Mesendoderm (in vitro differentiated cells): ENCODE measurements around the gene FBXW5.
A peak's percentile ranks its signal among the peaks of the same experiment; 100 is the strongest.

ENCODE experiments used
- DNase-seq: peaks from one replicate; pipeline ENCODE4 v3.0.0; 2013
- H2AK5ac ChIP-seq: 2 replicates; pipeline ENCODE4 v1.6.1; 2013; ENCODE audit warnings: low read length, inconsistent platforms
- H2BK120ac ChIP-seq: 2 replicates; pipeline ENCODE4 v1.6.1; 2013; ENCODE audit warnings: low read depth, mild to moderate bottlenecking, low read length, moderate library complexity, mixed read lengths
- H2BK15ac ChIP-seq: replicated peaks from 2 replicates; pipeline ENCODE4 v1.6.1; 2013; ENCODE audit warnings: low read depth, mild to moderate bottlenecking, moderate library complexity
- H2BK5ac ChIP-seq: 2 replicates; pipeline ENCODE4 v1.6.1; 2013; ENCODE audit warnings: low read length, inconsistent platforms
- H3K18ac ChIP-seq: 2 replicates; pipeline ENCODE4 v1.6.1; 2013; ENCODE audit warnings: mild to moderate bottlenecking, low read length, mixed read lengths
- H3K23ac ChIP-seq: one replicate; pipeline ENCODE4 v1.6.1; 2013; ENCODE audit warnings: low read length
- H3K27ac ChIP-seq: 2 replicates; pipeline ENCODE4 v1.5.1; 2013; ENCODE audit warnings: low read depth, mild to moderate bottlenecking, inconsistent platforms, low read length, moderate library complexity
- H3K27me3 ChIP-seq: 2 replicates; pipeline ENCODE4 v1.6.1; 2013; ENCODE audit warnings: low read length, control low read depth, mild to moderate bottlenecking, inconsistent platforms; ENCODE audit not compliant: insufficient read depth, poor library complexity
- H3K36me3 ChIP-seq: 2 replicates; pipeline ENCODE4 v1.6.1; 2013; ENCODE audit warnings: low read length, inconsistent platforms; ENCODE audit not compliant: control insufficient read depth, insufficient read depth
- H3K4ac ChIP-seq: one replicate; pipeline ENCODE4 v1.6.1; 2013; ENCODE audit warnings: low read depth, mild to moderate bottlenecking, low read length, moderate library complexity
- H3K4me1 ChIP-seq: 2 replicates; pipeline ENCODE4 v1.6.1; 2013; ENCODE audit warnings: low read depth, low read length, inconsistent platforms; ENCODE audit not compliant: control insufficient read depth
- H3K4me2 ChIP-seq: 2 replicates; pipeline ENCODE4 v1.6.1; 2013; ENCODE audit warnings: low read length
- H3K4me3 ChIP-seq: 2 replicates; pipeline ENCODE4 v1.5.1; 2013; ENCODE audit warnings: mild to moderate bottlenecking, low read length
- H3K56ac ChIP-seq: one replicate; pipeline ENCODE4 v1.6.1; 2013; ENCODE audit warnings: low read length
- H3K79me1 ChIP-seq: 2 replicates; pipeline ENCODE4 v1.6.1; 2013; ENCODE audit warnings: low read length, inconsistent platforms
- H3K79me2 ChIP-seq: 2 replicates; pipeline ENCODE4 v1.6.1; 2013; ENCODE audit warnings: mild to moderate bottlenecking, low read length; ENCODE audit not compliant: control insufficient read depth, insufficient read depth
- H3K9ac ChIP-seq: 2 replicates; pipeline ENCODE4 v1.6.1; 2013; ENCODE audit warnings: low read length, inconsistent platforms
- H4K5ac ChIP-seq: one replicate; pipeline ENCODE4 v1.6.1; 2013; ENCODE audit warnings: low read length
- H4K8ac ChIP-seq: one replicate; pipeline ENCODE4 v1.6.1; 2013; ENCODE audit warnings: low read depth, mild to moderate bottlenecking, control low read depth, low read length, moderate library complexity
- WGBS: extraction: QIAGEN DNeasy Blood & Tissue Kit; methylation state at CpG from one replicate; pipeline ENCODE4 v1.1.7; 2013; ENCODE audit warnings: low lambda C conversion rate, missing lambda C conversion rate; ENCODE audit not compliant: insufficient coverage; ENCODE audit errors: extremely low coverage; 5-methylcytosine and 5-hydroxymethylcytosine counted together

Gene FBXW5

GRCh38 chr9:136985853-136986252 lies 41.3 kb upstream of the FBXW5 start:
- H4K8ac ChIP-seq = no peak overlapping the region
- no peak for DNase-seq
- no peak overlapping the region for H3K4me3 ChIP-seq
- no peak overlapping the region for H3K56ac ChIP-seq
- no CpG with 5 or more reads among the region's 33 CpGs for WGBS
- H3K18ac ChIP-seq = no peak overlapping the region
- H3K4ac ChIP-seq = no peak overlapping the region
- H3K4me1 ChIP-seq = no peaks in the 10 kb centered on the region
- H3K36me3 ChIP-seq = no peaks in the 10 kb centered on the region
- H2BK120ac ChIP-seq = no peak overlapping the region
- no peak overlapping the region for H4K5ac ChIP-seq
- H3K27ac ChIP-seq = no peak overlapping the region
- no peaks in the 10 kb centered on the region for H3K79me1 ChIP-seq
- H3K9ac ChIP-seq = no peak overlapping the region
- H3K79me2 ChIP-seq = no peaks in the 10 kb centered on the region
- no peak overlapping the region for H2AK5ac ChIP-seq
- peaks cover 8% of the 10 kb centered on the region for H3K27me3 ChIP-seq
- H2BK5ac ChIP-seq = no peak overlapping the region
- H2BK15ac ChIP-seq = no peak overlapping the region
- H3K4me2 ChIP-seq = no peak overlapping the region
- H3K23ac ChIP-seq = no peak overlapping the region

- H4K8ac ChIP-seq = no peak overlapping the region
- no peak overlapping the region for H3K4me3 ChIP-seq
- no peak overlapping the region for H2BK15ac ChIP-seq
- H3K36me3 ChIP-seq = no peaks in the 10 kb centered on the region
- no peak overlapping the region for H3K18ac ChIP-seq
- peak overlapping the region; percentile 45 for H3K9ac ChIP-seq
- DNase-seq = no peak
- peaks cover 8% of the 10 kb centered on the region for H3K27me3 ChIP-seq
- no peak overlapping the region for H2BK5ac ChIP-seq
- no peak overlapping the region for H3K23ac ChIP-seq
- no peak overlapping the region for H2AK5ac ChIP-seq
- WGBS = no CpG with 5 or more reads among the region's 48 CpGs
- no peak overlapping the region for H3K27ac ChIP-seq
- H4K5ac ChIP-seq = no peak overlapping the region
- no peak overlapping the region for H3K4ac ChIP-seq
- H3K4me1 ChIP-seq = no peaks in the 10 kb centered on the region
- H3K79me2 ChIP-seq = no peaks in the 10 kb centered on the region
- H3K56ac ChIP-seq = peak overlapping the region; percentile 56
- H3K79me1 ChIP-seq = no peaks in the 10 kb centered on the region
- peak overlapping the region; percentile 22 for H3K4me2 ChIP-seq
- H2BK120ac ChIP-seq = no peak overlapping the region
Observed at GRCh38 chr9:136985027-136985602, 40.6 kb upstream of the FBXW5 start.

- Histone ChIP-seq H3K56ac (peak overlapping the region; percentile 56), H3K27me3 (peaks cover 8% of the 10 kb centered on the region), H3K4me1 (no peaks in the 10 kb centered on the region), H3K4ac (no peak overlapping the region), H2BK5ac (no peak overlapping the region), H3K79me2 (no peaks in the 10 kb centered on the region), H2BK15ac (no peak overlapping the region), H3K4me3 (no peak overlapping the region), H3K36me3 (no peaks in the 10 kb centered on the region), H3K79me1 (no peaks in the 10 kb centered on the region), H3K23ac (no peak overlapping the region), H2AK5ac (no peak overlapping the region), H3K4me2 (no peak overlapping the region), H4K5ac (no peak overlapping the region), H2BK120ac (no peak overlapping the region), H3K9ac (no peak overlapping the region), H3K18ac (no peak overlapping the region), H4K8ac (no peak overlapping the region), H3K27ac (no peak overlapping the region)
- no peak for DNase-seq
- no CpG with 5 or more reads among the region's 29 CpGs for WGBS
Observed at GRCh38 chr9:136984464-136985026, 40.0 kb upstream of the FBXW5 start.

- Histone ChIP-seq H4K8ac (no peak overlapping the region), H3K4me1 (no peaks in the 10 kb centered on the region), H3K79me1 (no peaks in the 10 kb centered on the region), H2BK15ac (no peak overlapping the region), H2BK5ac (no peak overlapping the region), H3K4me3 (no peak overlapping the region), H3K79me2 (no peaks in the 10 kb centered on the region), H3K18ac (no peak overlapping the region), H3K9ac (no peak overlapping the region), H2AK5ac (no peak overlapping the region), H2BK120ac (no peak overlapping the region), H3K4ac (no peak overlapping the region), H3K27me3 (peaks cover 8% of the 10 kb centered on the region), H4K5ac (no peak overlapping the region), H3K36me3 (no peaks in the 10 kb centered on the region), H3K23ac (no peak overlapping the region), H3K4me2 (no peak overlapping the region), H3K56ac (no peak overlapping the region), H3K27ac (no peak overlapping the region)
- WGBS = no CpG with 5 or more reads among the region's 11 CpGs
- DNase-seq = no peak
Observed at GRCh38 chr9:136983656-136984314, 39.2 kb upstream of the FBXW5 start.

GRCh38 chr9:136983167-136983566 lies 38.6 kb upstream of the FBXW5 start:
- no peak overlapping the region for H3K18ac ChIP-seq
- no peaks in the 10 kb centered on the region for H3K79me2 ChIP-seq
- H4K8ac ChIP-seq = no peak overlapping the region
- H2AK5ac ChIP-seq = no peak overlapping the region
- H2BK5ac ChIP-seq = no peak overlapping the region
- no peak overlapping the region for H3K4ac ChIP-seq
- WGBS = no CpG with 5 or more reads among the region's 9 CpGs
- no peak overlapping the region for H4K5ac ChIP-seq
- no peak for DNase-seq
- no peak overlapping the region for H3K23ac ChIP-seq
- H3K79me1 ChIP-seq = no peaks in the 10 kb centered on the region
- peaks cover 8% of the 10 kb centered on the region for H3K27me3 ChIP-seq
- no peak overlapping the region for H3K56ac ChIP-seq
- no peak overlapping the region for H2BK15ac ChIP-seq
- no peak overlapping the region for H3K9ac ChIP-seq
- no peak overlapping the region for H3K4me3 ChIP-seq
- no peak overlapping the region for H3K4me2 ChIP-seq
- H3K4me1 ChIP-seq = no peaks in the 10 kb centered on the region
- H3K27ac ChIP-seq = no peak overlapping the region
- no peaks in the 10 kb centered on the region for H3K36me3 ChIP-seq
- no peak overlapping the region for H2BK120ac ChIP-seq
